NCI-H345 (cell line): ENCODE measurements around the gene FGGY.
"Not testable (repeated sequence)": the region's sequence is repeated elsewhere in the genome, so short reads cannot be mapped to it uniquely, and the experiment has no call there.

Experiments used
- DNase-seq: peaks from one replicate; lab custom pipeline; 2025; lab: John Stamatoyannopoulos, UW

FGGY gene

GRCh38 chr1:59296358-59297256 is at the start of gene FGGY:
TSS of gene FGGY (plus strand) at chr1:59297094. CDS start at chr1:59321550, 24,456 bp downstream.
- DNase-seq: peak; percentile 94

GRCh38 chr1:59248758-59249157 is 48.1 kb upstream of the FGGY start:
- DNase-seq: no peak

DNA sequence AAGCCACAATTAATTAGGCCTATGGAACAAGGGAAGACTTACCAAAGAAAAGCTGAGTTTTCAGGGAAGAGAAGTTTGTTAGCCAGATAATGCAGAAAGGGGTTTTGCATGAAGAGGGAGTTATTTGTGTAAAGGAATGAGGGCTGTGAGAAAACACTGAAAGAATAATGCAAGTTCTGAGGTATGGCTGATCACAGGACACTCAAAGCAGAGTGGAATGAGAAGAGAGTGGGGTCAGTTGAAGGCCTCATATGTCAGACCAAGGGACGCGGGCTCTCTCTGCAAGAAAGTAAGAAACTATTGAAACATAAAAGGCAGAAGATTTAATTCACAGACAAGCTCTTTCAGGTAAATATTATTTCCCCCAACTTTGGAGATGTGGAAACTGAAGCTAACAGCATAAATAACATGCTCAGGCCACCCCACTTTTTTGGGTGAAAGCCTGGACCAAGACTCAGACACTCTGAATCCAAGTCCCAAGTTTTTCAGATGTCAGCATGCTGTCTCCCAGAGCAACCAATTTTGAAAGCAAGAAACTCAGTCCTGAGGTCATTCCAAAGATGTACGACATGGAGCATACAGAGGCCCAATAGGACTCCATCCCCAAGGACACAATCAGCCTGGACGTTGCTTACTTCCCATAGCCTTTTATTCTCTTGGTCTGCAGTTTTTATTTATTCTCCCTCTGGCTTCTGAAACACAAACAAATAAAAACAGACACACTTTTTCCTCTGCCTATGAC is 47.3 kb upstream of the FGGY start:
- no peak for DNase-seq

- not testable (repeated sequence) for DNase-seq
Measured at GRCh38 chr1:59251061-59251460, 45.8 kb upstream of the FGGY start.

DNA sequence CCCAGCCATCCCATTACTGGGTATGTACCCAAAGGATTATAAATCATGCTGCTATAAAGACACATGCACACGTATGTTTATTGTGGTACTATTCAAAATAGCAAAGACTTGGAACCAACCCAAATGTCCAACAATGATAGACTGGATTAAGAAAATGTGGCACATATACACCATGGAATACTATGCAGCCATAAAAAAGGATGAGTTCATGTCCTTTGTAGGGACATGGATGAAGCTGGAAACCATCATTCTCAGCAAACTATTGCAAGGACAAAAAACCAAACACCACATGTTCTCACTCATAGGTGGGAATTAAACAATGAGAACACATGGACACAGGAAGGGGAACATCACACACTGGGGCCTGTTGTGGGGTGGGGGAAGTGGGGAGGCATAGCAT is 40.5 kb upstream of the FGGY start:
- not testable (repeated sequence) for DNase-seq

- no peak for DNase-seq
Measured at GRCh38 chr1:59258412-59259032, 38.4 kb upstream of the FGGY start.

GRCh38 chr1:59261537-59261936 is 35.4 kb upstream of the FGGY start:
- DNase-seq: no peak

DNA sequence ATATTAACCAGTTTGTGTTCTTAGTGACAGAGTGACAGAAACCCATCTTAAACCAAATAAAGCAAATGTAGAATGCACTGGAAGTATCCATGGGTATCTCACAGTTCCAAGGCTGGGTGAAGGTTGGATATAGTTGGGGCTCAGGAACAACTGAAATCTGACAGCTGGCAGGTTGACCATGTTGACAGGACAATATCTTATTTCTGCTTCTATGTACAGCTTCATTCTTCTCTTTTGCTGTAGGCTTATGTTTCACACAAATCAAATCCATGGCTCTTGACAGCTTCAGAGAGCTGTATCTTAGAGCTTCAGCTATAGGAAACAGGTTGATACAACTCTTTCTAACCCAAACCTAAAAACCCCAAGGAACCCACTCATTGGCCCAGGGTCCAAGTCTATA is 34.3 kb upstream of the FGGY start:
- DNase-seq: no peak

DNA sequence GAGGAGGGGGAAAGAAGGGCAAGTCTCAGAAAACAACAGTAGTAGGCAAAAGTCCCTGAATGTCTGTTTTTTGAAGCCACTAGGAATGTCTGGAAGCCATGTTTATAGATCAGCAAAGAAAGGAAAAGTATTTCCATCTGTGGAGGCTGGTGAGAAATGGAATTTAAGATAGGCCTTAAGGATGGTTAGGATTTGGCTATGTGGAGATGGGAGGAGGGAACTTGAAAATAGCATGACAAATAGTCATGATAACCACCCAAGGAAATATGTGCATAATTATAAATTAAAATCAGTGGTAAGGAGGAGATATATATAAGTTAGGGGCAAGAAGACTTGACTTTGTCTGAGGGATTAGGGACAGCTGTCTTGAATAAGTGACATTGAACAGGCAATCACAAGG is 33.8 kb upstream of the FGGY start:
- DNase-seq: no peak

GRCh38 chr1:59265622-59266021 is 31.3 kb upstream of the FGGY start:
- DNase-seq: no peak

DNA sequence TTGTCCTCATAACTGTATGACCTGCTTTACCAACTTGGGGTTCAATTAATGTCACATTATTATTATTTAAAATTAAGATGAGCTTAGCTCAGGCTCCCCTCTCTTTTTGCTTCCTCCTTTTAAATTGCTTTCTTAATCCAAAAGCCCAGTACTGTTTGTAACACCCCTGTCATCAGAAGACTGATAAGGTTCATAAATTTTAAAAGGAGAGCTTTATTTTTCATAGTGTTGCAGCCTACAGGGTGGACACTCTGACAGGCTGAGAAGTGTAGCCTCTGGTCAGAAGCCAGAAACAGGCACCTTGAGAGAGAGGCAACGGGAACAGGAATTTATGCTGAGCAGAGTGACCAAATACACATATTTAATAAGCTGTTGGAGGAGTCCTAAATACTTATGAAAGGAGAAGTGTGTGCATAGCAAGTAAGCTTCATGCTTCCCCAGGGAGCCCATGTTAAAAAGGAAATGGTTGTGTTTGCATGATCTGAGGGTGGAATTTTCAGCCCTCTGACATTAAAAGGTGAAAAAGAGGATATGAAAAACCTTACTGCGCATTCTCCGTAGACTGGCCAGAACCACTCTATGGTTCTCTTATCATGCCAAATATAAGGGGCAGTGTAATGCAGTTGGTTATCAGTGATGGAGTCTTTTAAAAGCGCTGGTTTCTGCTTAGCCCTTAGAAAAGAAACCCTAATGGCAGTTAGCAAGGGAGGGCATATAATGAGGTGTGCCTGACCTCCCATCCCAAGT is 30.5 kb upstream of the FGGY start:
- no peak for DNase-seq

- no peak for DNase-seq
Measured at GRCh38 chr1:59266927-59267293, 30.0 kb upstream of the FGGY start.

DNA sequence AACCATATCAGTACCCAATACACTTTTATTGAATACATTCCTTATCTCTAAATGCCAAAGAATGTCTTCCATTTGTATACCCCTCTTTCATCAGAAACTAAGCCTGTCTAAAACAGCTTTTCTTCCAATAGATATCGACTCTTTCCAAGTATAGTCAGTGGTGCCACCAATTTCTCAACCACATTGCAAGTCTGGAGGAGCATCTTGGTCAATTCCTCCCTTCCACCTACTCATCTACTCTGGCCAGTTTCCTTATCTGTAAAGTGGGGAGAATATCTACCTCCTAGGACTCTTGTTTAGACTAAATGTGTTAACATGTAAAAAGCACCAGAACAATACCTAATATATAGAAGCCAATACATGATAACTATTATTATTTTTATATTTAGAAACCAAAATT is 28.5 kb upstream of the FGGY start:
- no peak for DNase-seq

GRCh38 chr1:59271561-59272260 is 25.2 kb upstream of the FGGY start:
- DNase-seq: no peak

GRCh38 chr1:59272507-59272906 is 24.4 kb upstream of the FGGY start:
- no peak for DNase-seq

GRCh38 chr1:59276439-59276851 is 20.4 kb upstream of the FGGY start:
- no peak for DNase-seq

DNA sequence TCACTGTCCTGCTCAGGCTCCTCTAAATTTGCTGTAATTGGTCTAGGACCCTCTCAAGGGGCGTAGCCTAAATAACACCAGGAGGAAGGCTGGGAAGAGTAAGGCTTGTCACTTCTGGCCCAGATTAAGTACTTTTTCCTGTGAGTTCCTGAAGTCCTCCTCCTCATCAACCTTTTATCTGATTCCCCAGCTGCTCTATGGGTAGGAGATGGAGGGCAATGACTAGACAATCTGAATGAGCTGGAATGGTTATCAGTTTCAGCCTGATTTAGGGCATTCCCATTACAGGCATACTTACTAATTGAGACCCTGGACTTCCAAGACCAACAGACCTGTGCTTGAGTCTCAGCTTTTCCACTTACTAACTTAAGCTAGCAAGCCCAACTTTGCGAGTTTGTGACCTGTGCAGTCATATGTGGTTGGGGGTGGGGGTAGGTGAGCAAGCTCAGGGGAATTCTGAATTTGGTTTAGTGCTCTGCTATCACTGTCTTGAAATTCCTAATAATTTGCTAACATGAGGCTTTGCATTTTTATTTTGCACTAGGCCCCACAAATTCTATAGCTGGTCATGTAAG is 18.0 kb upstream of the FGGY start:
- DNase-seq: no peak

GRCh38 chr1:59279645-59280044 is 17.2 kb upstream of the FGGY start:
- no peak for DNase-seq

- no peak for DNase-seq
Measured at GRCh38 chr1:59282951-59283350, 13.9 kb upstream of the FGGY start.

- no peak for DNase-seq
Measured at GRCh38 chr1:59285691-59286090, 11.2 kb upstream of the FGGY start.

GRCh38 chr1:59288046-59288445 is 8.8 kb upstream of the FGGY start:
- no peak for DNase-seq
